Central memory CD8-positive, alpha-beta T cell (primary cell): ENCODE results near the gene TESK2.
"Not testable (repeated sequence)": the region's sequence is repeated elsewhere in the genome, so short reads cannot be mapped to it uniquely, and the experiment has no call there.

Experiments used
- ATAC-seq: fragments of 150-1000 bp; cut with Tn5 transposase; replicated peaks from 2 replicates; pipeline ENCODE4 v1.10.0; 2022; ENCODE audit warnings: mild to moderate bottlenecking, moderate FRiP score, moderate number of reproducible peaks; ENCODE audit not compliant: poor library complexity, severe bottlenecking; ENCODE audit errors: extremely low read depth
- DNase-seq, 2 donors: peaks; one replicate each; pipeline ENCODE4 v3.0.0; 2021; ENCODE audit warnings: low spot score in 2 of 2
- H3K27ac Mint-ChIP-seq: one replicate; pipeline ENCODE4 v1.8.0; 2022; ENCODE audit warnings: low read depth, mild to moderate bottlenecking, moderate library complexity, mixed read lengths
- H3K27me3 Mint-ChIP-seq: one replicate; pipeline ENCODE4 v1.8.0; 2022; ENCODE audit warnings: mixed read lengths
- H3K36me3 Mint-ChIP-seq: one replicate; pipeline ENCODE4 v1.8.0; 2022; ENCODE audit warnings: mild to moderate bottlenecking, moderate library complexity, mixed read lengths; ENCODE audit not compliant: insufficient read depth
- H3K4me1 Mint-ChIP-seq: one replicate; pipeline ENCODE4 v1.8.0; 2022; ENCODE audit warnings: mixed read lengths
- H3K4me3 Mint-ChIP-seq: one replicate; pipeline ENCODE4 v1.8.0; 2022; ENCODE audit warnings: mild to moderate bottlenecking, moderate library complexity, mixed read lengths
- H3K9me3 Mint-ChIP-seq: one replicate; pipeline ENCODE4 v1.8.0; 2022; ENCODE audit warnings: mixed read lengths

The TESK2 gene, protein sequence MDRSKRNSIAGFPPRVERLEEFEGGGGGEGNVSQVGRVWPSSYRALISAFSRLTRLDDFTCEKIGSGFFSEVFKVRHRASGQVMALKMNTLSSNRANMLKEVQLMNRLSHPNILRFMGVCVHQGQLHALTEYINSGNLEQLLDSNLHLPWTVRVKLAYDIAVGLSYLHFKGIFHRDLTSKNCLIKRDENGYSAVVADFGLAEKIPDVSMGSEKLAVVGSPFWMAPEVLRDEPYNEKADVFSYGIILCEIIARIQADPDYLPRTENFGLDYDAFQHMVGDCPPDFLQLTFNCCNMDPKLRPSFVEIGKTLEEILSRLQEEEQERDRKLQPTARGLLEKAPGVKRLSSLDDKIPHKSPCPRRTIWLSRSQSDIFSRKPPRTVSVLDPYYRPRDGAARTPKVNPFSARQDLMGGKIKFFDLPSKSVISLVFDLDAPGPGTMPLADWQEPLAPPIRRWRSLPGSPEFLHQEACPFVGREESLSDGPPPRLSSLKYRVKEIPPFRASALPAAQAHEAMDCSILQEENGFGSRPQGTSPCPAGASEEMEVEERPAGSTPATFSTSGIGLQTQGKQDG

GRCh38 chr1:45490626-45491486 lies at the start of gene TESK2:
TESK2 (minus strand) TSS chr1:45491163; CDS start chr1:45457785, 33,378 bp downstream.
- ATAC-seq: peak; percentile 97

DNA sequence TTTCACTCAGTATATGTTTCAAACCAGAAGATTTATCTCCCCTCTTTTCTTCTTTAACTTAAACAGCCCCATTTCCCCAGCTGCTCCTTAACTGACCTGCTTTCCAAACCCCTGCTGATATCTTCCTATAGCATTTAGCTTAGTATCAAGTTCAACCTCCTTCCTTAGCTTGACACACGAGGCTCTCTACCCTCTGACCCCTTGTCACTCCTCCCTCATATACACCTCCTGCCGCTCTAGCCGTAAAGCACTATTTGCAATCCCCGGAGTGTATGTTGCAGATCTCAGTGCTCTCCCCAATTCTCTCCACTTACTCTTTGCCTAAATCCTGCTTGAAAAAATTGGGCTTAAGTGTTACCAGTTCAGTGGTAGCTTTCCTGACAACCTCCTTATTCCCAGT lies 45.9 kb upstream of the TESK2 start:
- no peak for DNase-seq
- no peak for ATAC-seq
- Mint-ChIP-seq H3K9me3 (no peaks in the 10 kb centered on the region), H3K27ac (no peak overlapping the region), H3K36me3 (no peaks in the 10 kb centered on the region), H3K27me3 (no peaks in the 10 kb centered on the region), H3K4me3 (no peak overlapping the region), H3K4me1 (no peaks in the 10 kb centered on the region)

More at GRCh38 chr1:45490626-45491486, at the start of gene TESK2:
- H3K27me3 Mint-ChIP-seq: no peaks in the 10 kb centered on the region
- peak; percentile 92 to 97 for DNase-seq
- no peak within 1 kb of the TSS for H3K27ac Mint-ChIP-seq
- peaks cover 2% of the 10 kb centered on the region for H3K36me3 Mint-ChIP-seq
- no peaks in the 10 kb centered on the region for H3K4me1 Mint-ChIP-seq
- H3K4me3 Mint-ChIP-seq: no peak within 1 kb of the TSS
- no peaks in the 10 kb centered on the region for H3K9me3 Mint-ChIP-seq

GRCh38 chr1:45535988-45536766 lies 45.2 kb upstream of the TESK2 start:
- Mint-ChIP-seq H3K36me3 (no peaks in the 10 kb centered on the region), H3K27me3 (no peaks in the 10 kb centered on the region), H3K27ac (no peak overlapping the region), H3K4me1 (no peaks in the 10 kb centered on the region), H3K9me3 (no peaks in the 10 kb centered on the region), H3K4me3 (no peak overlapping the region)
- DNase-seq: no peak
- no peak for ATAC-seq

DNA sequence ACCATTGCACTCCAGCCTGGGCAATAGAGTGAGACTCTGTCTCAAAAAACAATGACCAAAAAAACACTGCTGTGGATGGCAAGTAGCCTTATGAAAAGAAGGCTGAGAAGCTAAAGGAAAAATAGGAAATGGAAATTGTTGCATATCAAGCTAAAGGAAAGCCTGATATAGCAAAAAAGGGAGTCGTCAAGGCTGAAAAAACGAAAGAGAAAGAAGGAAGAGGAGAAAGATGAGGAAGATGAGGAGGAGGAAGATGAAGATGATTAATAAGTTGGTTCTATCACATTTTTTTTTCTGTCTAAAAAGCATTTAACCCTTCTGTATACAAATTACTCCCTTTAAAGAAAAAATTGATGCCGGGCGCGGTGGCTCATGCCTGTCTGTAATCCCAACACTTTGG lies 40.9 kb upstream of the TESK2 start:
- no peaks in the 10 kb centered on the region for H3K27me3 Mint-ChIP-seq
- no peaks in the 10 kb centered on the region for H3K9me3 Mint-ChIP-seq
- no peaks in the 10 kb centered on the region for H3K4me1 Mint-ChIP-seq
- H3K36me3 Mint-ChIP-seq: no peaks in the 10 kb centered on the region
- no peak for DNase-seq
- no peak for ATAC-seq
- no peak overlapping the region for H3K27ac Mint-ChIP-seq
- no peak overlapping the region for H3K4me3 Mint-ChIP-seq

- DNase-seq (no peak), ATAC-seq (no peak)
- Mint-ChIP-seq H3K4me1 (no peaks in the 10 kb centered on the region), H3K27ac (no peak overlapping the region), H3K27me3 (no peaks in the 10 kb centered on the region), H3K36me3 (no peaks in the 10 kb centered on the region), H3K4me3 (no peak overlapping the region), H3K9me3 (no peaks in the 10 kb centered on the region)
Observed at GRCh38 chr1:45530632-45531135, 39.7 kb upstream of the TESK2 start.

DNA sequence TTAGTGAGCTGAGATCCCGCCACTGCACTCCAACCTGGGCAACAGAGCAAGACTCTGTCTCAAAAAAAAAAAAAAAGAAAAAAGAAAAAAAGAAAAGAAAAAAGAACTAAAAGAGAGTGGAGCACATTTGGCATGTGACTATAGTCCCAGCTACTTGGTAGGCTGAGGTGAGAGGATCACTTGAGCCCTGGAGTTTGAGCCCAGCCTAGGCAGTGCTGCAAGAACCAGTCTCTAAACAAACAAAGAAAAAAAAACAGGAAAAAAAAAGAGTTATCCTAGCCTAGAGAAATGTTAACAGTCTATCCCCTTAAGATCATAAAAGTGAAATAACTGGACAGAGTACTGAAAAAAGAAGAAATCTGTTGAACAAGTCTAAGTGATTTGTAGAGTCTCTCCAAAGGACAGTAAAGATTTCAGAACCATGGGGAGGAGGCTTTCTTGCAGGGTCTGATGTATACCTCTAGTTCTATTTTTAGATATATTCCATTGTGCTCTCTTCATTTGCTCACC lies 35.2 kb upstream of the TESK2 start:
- Mint-ChIP-seq H3K9me3 (no peaks in the 10 kb centered on the region), H3K27me3 (no peaks in the 10 kb centered on the region), H3K27ac (no peak overlapping the region), H3K36me3 (peaks cover 14% of the 10 kb centered on the region), H3K4me3 (no peak overlapping the region), H3K4me1 (peaks cover 21% of the 10 kb centered on the region)
- DNase-seq: no peak
- no peak for ATAC-seq

DNA sequence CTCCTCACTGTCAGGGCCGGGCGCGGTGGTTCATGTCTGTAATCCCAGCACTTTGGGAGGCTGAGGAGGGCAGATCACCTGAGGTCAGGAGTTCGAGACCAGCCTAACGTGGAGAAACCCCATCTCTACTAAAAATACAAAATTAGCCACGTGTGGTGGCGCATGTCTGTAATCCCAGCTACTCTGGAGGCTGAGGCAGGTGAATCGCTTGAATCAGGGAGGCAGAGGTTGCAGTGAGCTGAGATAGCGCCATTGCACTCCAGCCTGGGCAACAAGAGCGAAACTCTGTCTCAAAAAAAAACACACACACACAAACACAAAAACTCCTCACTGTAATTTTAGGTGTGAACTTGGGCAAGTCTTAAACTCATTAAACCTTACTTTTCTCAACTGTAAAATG lies 33.0 kb upstream of the TESK2 start:
- DNase-seq, ATAC-seq, H3K27me3 Mint-ChIP-seq, H3K4me3 Mint-ChIP-seq, H3K27ac Mint-ChIP-seq, H3K9me3 Mint-ChIP-seq: not testable (repeated sequence)
- H3K36me3 Mint-ChIP-seq: peaks cover 18% of the 10 kb centered on the region
- H3K4me1 Mint-ChIP-seq: peaks cover 34% of the 10 kb centered on the region

GRCh38 chr1:45523516-45523915 lies 32.6 kb upstream of the TESK2 start:
- H3K9me3 Mint-ChIP-seq, ATAC-seq, DNase-seq, H3K27ac Mint-ChIP-seq, H3K4me3 Mint-ChIP-seq, H3K27me3 Mint-ChIP-seq: not testable (repeated sequence)
- H3K4me1 Mint-ChIP-seq: peaks cover 39% of the 10 kb centered on the region
- H3K36me3 Mint-ChIP-seq: peaks cover 21% of the 10 kb centered on the region

DNA sequence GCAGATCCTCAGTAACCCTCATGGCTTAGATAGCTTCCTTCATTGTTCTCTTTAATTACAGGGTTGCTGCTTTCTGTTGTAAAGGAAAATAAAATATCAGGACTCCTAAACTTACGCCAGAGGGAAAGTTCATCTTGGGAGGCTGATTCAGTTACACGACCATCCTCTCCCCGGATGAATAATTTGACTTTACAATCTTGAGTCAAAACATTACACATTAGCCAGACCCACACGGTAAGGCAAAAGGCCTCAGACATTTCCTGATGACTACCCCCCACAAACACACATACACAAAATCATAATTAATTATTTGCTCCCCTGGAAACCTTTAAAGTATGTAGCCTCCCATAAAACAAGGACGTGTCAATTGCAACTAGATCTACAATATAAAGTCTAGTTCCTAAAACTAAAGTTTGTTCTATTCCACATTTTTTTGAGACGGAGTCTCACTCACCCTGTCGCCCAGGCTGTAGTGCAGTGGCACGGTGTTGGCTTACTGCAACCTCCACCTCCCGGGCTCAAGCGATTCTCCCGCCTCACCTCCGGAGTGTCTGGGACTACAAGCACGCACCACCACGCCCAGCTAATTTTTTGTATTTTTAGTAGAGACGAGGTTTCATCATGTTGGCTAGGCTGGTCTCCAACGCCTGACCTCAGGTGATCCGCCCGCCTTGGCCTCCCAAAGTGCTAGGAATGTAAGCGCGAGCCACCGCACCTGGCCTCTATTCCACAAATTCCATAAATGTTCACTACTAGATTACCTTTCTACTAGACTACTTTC lies 31.6 kb upstream of the TESK2 start:
- ATAC-seq (no peak), DNase-seq (no peak)
- Mint-ChIP-seq H3K36me3 (peaks cover 25% of the 10 kb centered on the region), H3K9me3 (no peaks in the 10 kb centered on the region), H3K27ac (peak overlapping the region; percentile 97), H3K27me3 (no peaks in the 10 kb centered on the region), H3K4me3 (peak overlapping the region; percentile 95), H3K4me1 (peaks cover 39% of the 10 kb centered on the region)

- Mint-ChIP-seq H3K9me3 (no peaks in the 10 kb centered on the region), H3K27me3 (no peaks in the 10 kb centered on the region), H3K4me1 (peaks cover 39% of the 10 kb centered on the region), H3K36me3 (peaks cover 34% of the 10 kb centered on the region), H3K4me3 (peak within 1 kb of the TSS; percentile 95), H3K27ac (peak within 1 kb of the TSS; percentile 97)
- ATAC-seq: peak; percentile 87
- DNase-seq: peak; percentile 91 to 93
Observed at GRCh38 chr1:45521413-45522323, 30.7 kb upstream of the TESK2 start, which contains the start of gene PRDX1. PRDX1 (minus strand) TSS chr1:45521884; CDS start chr1:45519043, 2,841 bp downstream.
